HG02885 (cell line): ENCODE results near the gene PHYKPL.

ENCODE experiments used
- ATAC-seq: cut with Tn5 transposase; IDR thresholded peaks from one replicate; pipeline ENCODE4 v1.9.1; 2021; ENCODE audit warnings: mild to moderate bottlenecking; ENCODE audit not compliant: unreplicated experiment, poor library complexity

The PHYKPL gene

DNA sequence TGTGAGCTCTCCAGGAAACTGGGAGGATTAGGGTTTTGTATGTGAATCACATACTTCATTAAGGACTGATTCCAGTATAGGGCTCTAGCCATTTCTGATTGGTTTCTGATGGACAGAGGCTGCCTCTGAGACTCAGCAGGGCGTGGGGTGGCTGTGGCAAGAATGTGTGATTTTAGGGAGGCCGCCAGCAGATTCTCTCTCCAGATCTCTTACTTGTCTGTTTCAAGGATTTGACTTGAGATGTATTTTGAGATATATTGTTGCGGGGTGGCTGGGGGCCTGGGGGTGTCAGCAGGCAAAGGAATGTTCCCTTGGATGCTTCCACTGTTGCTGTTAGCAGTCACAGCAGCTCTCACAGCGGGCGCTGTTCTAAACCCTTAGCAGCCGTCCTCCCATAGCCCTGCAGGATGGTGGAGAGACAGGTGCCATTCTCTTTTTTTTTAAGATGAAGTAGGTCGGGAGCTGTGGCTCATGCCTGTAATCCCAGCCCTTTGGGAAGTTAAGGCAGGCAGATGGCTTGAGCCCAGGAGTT lies 36.3 kb downstream of the PHYKPL start:
- ATAC-seq = no peak

DNA sequence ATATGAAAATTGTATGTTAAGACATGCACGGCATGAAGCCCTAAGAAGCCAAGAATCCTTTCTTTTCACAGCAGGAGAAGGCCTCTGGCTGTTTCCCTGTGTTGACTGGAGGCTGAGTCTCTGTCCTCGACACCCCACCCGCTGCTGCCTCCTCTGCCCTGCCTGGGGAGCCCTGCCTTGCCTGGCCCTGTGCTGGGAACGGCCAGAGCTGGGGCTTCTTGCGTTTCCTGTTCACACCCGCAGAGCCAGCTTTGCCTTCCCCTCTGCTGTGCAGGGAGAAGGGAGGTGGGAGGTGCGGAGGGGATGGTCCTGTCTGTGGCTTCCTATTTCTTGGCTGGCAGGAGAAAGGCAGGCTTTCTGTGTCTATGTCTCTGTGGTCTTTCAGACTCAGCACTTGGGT lies 38.6 kb downstream of the PHYKPL start:
- no peak for ATAC-seq

DNA sequence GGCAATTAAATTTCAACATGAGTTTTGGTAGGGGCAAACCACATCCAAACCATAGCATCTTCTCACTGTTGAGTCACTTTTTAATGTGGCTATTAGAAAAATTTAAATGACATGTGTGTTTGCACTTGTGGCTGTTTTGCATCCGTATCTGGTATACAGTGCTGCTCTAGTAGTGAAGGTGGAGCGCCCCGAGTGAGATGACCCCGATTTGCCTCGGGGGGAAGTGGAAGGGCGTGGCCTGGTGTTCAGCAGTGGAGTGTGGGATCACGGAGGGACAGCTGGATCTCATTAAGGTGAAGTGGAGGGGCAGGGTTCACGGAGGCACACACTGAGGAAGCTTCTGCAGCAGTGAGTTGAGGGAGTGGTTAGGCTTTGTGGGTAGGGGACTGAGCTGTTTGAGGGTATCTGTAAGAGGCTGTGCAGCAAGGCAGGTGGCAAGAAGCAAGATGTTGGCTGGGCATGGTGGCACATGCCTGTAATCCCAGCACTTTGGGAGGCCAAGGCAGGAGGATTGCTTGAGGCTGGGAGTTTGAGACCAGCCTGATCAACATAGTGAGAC lies 39.3 kb downstream of the PHYKPL start:
- no peak for ATAC-seq

DNA sequence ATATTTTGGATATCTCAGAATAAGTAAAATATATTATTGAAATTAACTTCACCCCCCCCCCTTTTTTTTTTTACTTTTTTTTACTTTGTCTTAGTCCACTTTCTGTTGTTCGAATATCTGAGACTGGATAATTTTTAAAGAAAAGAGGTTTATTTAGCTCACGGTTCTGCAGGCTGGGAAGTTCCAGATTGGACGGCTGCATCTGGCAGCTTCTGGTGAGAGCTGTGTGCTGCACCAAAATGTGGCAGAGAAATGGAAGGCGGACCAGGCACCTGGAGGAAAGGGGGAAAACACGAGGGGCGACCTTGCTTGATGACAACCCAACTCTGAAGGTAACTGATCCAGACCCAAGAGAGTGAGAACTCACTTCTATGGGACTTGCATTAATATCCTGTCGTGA lies 39.8 kb downstream of the PHYKPL start:
- no peak for ATAC-seq

DNA sequence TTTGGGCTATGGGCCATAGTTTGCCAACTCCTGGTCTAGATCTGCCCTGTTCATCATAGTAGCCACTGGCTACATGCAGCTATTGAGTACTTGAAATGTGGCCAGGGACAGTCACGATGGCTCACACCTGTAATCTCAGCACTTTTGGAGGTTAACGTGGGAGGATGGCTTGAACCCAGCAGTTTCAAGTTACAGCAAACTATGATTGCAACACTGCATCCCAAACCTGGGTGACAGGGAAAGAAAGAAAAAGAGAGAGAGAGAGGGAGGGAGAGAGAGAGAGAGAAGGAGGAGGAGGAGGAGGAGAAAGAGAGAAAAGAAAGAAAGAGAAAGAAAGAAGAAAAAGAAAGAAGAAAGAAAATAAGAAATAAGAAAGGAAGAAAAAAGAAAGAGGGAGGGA lies 40.4 kb downstream of the PHYKPL start:
- ATAC-seq = no peak

DNA sequence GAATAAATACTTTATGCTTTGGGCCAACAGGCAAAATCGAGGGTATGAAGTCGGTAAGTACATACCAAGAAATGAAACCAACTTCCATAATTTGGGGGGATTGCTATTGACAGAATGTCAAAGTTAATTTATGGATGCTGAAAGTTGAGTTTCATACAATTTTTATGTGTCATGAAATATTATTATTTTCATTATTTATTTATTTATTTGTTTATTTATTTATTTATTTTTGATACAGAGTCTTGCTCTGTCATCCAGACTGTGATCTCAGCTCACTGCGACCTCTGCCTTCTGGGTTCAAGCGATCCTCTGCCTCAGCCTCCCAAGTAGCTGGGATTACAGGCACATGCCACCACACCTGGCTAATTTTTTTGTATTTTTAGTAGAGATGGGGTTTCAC lies 40.9 kb downstream of the PHYKPL start:
- no peak for ATAC-seq

DNA sequence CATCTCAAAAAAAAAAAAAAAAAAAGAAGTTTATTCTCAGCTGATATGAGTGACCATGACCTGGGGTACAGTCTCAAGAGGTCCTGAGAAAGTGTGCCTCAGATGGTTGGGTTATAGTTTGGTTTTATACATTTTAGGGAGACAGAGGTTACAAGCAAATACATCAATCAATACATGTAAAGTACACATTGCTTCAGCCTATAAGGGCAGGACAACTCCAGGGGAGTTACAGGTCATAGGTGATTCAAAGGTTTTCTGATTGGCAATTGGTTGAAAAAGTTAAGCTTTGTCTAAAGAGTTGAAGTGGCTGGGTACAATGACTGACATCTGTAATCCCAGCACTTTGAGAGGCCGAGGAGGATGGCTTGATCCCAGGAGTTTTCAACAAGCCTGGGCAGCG lies 43.2 kb downstream of the PHYKPL start:
- no peak for ATAC-seq

DNA sequence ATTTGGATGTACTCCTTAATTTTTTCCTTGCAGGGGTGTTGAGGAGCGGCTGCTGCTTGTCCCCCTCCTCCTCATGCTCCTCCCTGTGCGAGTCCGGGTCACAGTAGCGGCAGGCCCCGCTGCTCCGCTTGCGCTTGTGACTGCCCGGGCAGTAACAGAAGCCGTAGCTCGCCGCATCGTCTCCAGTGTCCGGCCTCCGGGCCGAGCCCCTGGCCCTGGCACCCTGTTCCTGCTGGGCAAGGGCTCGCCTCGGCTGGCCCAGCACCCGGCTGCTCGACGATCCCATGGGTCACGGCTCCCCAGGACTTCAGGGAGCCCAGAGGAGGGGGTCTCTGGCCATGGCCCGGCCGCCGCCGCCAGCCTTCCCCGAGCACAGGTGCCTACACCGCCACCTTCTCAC lies 45.6 kb downstream of the PHYKPL start, which contains the start of gene GMCL2:
GMCL2 (minus strand) TSS at position 358 of the 400 bp plus-strand sequence; CDS start at position 286, 72 bp downstream.
- no peak for ATAC-seq

DNA sequence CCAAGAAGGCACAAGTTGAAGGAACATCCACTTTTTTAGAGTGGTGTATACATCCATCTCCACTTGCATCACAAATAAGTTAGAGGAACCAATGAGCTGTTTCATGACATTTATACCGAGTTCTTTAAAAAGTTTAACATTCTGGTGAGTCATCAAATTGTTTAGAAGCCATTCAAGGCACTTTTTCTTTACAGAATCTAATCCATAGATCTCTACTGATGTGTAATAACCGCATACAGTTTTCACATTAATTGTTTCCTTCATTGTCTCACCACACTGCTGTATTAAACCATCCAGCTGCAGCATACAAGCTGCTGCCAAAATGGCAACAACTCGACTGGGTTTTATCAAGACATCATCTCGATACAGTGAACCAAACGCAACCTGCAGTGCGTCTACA lies 46.2 kb downstream of the PHYKPL start:
- ATAC-seq = no peak

DNA sequence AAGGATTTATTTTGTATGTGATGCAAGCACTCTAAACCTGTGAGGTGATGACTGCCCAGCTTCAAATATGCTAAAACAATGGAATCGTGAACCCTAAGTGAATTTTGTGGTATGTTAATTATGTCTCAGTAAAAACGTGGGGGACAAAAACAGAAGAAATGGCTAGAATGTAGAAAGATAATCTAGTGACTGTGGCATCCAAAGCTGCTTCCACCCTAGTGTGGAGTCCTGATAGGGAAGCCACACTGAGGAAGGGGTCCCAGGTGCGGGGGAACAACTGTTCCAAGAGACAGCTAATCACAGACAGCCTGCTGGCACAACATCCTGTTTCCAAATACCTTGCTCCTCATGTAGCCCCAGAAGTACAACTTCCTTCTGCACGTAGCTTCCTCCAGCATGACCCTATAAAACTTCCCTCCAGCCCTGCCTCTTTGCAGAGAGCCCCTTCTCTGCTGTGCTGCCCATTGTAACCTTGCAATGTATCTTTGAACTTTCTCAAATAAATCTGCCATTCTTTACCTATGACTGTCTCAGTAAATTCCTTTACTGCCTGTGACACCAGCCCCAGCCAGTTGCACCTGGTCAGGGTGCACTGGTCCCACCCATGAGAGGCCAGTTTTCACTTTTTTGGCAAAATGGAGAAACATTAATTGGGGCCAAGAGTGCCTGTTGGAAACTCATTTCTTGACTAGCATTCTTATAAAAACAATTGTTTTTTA lies 50.3 kb downstream of the PHYKPL start:
- ATAC-seq = no peak

DNA sequence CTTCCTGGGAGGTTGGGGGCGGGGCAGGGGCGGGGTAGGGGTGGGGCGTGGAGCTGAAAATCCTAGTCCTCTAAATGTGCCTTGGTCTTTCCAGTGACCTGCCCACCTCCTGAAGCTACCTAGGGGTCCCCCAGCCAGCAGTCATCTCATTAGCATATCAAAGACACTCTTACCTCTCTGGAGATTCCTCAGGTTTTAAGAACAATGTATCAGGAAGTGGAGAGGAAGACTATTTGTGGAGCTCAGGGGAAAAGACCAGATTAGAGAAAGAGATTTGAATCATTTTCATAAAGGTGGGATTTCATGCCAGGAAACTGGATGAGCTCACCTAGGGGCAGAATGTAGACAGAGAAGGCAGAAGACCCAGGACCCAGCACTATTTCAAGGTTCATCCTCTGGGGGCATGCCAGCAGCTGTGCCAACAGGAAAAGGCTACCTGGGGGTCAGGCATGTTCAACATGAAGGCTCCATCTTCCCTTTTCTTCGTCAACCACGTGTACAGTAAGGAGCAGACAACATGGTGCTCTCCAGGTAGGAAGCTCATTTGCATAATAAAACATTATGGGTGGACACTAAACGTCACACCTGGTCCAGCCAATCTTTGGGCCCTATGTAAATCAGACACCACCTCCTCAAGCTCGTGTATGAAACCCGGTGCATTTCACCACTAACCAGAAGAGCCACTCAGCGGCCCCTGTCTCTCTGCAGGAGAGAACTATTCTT lies 52.3 kb downstream of the PHYKPL start:
- ATAC-seq = no peak

DNA sequence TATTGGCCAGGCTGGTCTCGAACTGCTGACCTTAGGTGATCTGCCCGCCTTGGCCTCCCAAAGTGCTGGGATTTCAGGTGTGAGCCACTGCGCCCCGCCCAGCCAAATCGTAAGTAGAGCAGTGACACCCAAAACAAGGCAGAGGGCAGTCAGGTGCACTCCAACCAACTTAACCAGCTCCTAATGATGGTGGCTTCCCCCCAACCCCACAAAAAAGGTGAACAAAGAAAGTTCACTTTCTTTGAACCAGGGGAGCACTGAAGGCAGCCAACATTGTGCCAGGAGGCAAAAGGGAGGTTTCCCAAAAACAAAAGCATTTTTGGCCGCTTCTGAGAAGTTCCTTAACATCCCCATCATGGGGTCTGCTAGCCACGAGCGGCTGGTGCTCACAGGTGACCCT lies 55.0 kb downstream of the PHYKPL start:
- no peak for ATAC-seq

DNA sequence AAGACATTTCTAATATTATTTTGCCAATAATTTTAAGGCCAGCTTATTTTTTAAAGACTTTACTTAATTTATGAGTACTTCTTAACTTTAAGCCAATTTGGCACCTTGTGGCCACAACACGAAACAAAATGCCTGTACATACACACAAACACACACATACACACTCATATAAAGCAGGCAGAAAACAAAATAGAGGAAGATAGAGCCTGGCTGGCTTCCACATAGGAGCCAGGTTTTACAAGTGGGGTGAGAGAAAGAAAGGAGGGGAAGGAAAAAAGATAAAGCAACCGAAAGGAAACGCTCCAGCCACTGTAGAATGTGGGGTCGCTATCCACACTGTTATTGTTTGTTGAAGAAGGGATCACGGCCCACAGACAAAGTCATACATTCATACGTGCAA lies 55.8 kb downstream of the PHYKPL start:
- no peak for ATAC-seq

DNA sequence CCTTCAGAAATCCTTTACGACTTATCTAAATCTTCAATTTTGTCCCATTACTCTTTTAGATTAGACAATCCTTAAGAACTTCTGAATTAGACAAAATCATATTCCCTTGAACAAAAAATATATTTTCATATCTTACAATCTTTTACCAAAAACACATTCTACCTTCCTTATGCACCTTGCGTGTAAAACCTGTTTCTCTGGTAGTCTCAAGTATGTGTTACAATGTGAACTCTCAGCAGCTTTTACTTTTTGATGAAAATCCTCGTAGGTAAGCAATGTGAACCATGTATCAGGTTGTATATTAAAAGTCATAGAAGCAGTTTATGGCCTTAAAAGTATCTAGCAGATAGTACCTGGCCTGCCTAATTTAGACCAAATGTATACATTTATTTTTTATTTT lies 58.1 kb downstream of the PHYKPL start:
- ATAC-seq = no peak

DNA sequence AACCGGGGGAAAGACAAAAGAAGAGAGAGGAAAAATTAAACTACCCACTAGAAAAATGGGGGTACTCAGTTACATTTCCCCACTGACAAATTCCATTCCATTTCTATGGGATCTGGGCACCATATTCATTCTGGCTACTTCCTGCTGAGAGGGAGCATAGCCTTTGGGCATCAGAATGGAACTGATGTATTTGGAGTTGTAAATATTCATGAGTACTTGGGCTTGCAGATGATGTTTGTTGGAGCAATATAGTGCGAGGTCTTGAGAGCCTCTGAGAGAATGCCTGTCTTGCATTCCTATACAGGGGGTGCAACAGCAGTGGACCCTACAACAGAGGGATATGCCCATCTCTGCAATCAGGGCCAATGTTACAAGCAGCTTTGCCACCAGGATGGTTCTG lies 62.1 kb downstream of the PHYKPL start:
- no peak for ATAC-seq

DNA sequence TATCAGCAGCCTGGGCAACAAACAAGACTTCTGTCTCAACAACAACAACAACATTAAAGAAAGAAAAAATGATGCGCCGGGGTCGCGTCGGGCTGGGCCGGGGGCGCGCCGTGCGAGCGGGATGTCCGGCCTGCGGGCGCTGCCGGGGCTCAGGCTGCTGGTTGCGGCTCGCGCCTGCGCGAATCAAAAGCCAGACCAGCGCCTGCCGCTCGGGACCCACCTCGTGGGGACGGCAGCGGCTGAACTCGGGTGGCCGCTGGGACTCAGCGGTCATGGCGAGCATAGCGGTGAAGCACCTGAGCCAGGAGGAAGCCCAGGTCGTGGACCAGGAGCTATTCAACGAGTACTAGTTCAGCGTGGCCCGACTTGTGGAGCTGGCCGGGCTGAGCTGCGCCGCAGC lies 67.0 kb downstream of the PHYKPL start:
- no peak for ATAC-seq

DNA sequence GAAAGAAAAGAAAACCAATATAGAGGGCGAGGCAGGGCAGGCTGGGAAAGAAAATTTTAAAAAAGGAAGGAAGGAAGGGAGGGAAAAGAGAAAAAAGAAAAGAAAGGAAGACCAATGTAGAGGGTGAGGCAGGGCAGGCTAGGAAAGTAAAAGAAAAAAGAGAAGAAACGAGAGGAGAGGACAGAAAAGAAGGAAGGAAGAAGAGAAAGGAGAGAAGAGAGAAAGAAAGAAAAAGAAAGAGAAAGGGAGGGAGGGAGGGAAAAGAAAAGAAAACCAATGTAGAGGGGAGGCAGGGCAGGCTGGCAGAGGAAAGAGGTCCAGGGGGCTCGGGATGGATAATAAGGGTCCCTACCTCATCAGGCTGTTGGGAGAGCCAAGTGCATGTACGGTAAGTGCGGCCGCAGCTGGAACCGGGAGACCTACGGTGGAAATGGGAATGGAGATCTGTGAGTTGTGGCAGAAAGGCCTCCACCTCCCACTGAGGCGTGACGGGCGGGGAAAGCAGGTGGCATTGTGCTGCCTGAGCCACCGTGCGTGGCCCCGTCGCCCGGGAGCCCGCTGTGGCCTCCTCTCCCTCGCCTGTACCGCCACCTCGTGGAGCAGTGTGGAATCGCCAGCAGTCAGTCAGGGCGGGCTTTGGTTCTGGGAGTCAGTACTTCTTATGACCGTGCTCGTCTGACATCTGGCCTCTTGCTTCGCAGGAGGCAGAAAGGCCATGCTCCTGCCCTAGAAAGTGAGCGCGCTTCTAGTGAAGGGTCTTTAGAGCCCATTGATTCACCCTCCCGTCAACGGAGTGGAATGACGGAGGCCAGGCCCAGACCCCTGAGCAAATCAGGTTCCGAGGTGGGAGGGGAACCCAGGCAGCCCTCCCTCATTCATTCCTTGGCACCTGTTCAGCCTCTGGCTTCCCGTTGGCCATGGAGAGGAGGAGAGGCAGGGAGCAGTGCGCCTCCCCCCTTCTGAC lies 68.5 kb downstream of the PHYKPL start:
- peak; percentile 79 for ATAC-seq

DNA sequence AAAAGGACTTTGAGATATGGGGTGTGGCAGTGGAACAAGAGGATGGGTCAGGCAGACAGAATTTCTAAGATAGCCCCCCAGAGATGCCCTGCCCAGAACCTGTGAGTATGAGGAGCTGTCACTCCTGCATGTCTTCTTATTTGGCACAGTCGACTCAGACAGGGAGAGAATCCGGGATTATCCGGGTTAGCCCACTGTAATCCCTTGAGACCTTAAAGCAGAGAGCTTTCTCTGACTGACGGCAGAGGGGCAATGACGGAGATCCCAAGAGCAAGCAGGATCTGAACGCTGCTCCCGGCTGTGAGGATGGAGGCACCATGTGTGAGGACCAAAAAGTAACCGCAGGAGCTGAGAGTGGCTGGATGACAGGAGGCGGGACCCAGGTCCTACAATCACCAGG lies 70.1 kb downstream of the PHYKPL start:
- ATAC-seq = no peak

DNA sequence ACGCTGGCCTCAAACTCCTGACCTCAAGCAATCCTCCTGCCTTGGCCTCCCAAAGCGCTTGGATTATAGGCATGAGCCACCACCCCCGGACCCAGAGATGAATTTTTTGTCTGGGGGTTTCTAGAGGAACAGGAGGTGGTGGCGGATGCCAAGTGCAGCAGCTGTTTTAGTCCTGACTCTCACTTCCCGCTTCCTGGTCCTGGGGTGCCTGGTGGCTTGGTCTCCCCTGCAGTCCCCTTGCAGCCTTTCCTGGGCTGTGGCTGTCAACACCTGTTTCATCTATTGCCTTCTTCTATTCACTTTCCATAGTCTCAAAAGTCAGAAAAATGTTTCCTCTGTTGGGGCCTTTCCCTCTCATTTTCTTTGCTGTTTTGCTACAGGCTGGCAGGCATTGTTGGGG lies 72.4 kb downstream of the PHYKPL start:
- no peak for ATAC-seq
